Aorta (tissue), 5 donors: ENCODE measurements around the gene GPC5. TPM values are rescaled to one million over a fixed set of nuclear protein-coding genes. Genes with fewer than 3 reads are reported as not detected.

Experiments
- ATAC-seq: fragments of 200-7000 bp; cut with Tn5 transposase; one replicate; pipeline ENCODE4 v1.9.1; 2022; ENCODE audit warnings: moderate library complexity; ENCODE audit not compliant: low FRiP score
- DNase-seq, 2 donors: peaks; one replicate each; pipeline ENCODE4 v3.0.0-alpha.2; 2020
- H3K27ac ChIP-seq, 2 donors: one replicate each; pipeline ENCODE4 v1.5.1; 2013; ENCODE audit warnings: low read length in 2 of 2, mild to moderate bottlenecking in 2 of 2, moderate library complexity in 2 of 2, control low read depth in 1 of 2, inconsistent platforms in 1 of 2, low read depth in 1 of 2
- H3K27me3 ChIP-seq, 2 donors: one replicate each; pipeline ENCODE4 v1.6.1; 2013; ENCODE audit warnings: control low read depth in 1 of 2, low read length in 1 of 2, mild to moderate bottlenecking in 1 of 2, moderate library complexity in 1 of 2; ENCODE audit not compliant: insufficient read depth in 2 of 2, control insufficient read depth in 1 of 2
- H3K36me3 ChIP-seq, 2 donors: one replicate each; pipeline ENCODE4 v1.6.1; 2013; ENCODE audit warnings: control low read depth in 1 of 2, low read length in 1 of 2, mild to moderate bottlenecking in 1 of 2; ENCODE audit not compliant: insufficient read depth in 2 of 2, control insufficient read depth in 1 of 2
- H3K4me1 ChIP-seq, 2 donors: one replicate each; pipeline ENCODE4 v1.6.1; 2013; ENCODE audit warnings: low read length in 2 of 2, control low read depth in 1 of 2, mild to moderate bottlenecking in 1 of 2, moderate library complexity in 1 of 2; ENCODE audit not compliant: insufficient read depth in 2 of 2, control insufficient read depth in 1 of 2
- H3K4me3 ChIP-seq, 2 donors: one replicate each; pipeline ENCODE4 v1.5.1; 2013; ENCODE audit warnings: low read length in 2 of 2, control low read depth in 1 of 2, mild to moderate bottlenecking in 1 of 2
- H3K9me3 ChIP-seq: one replicate; pipeline ENCODE4 v1.6.1; 2013; ENCODE audit warnings: mild to moderate bottlenecking, low read length; ENCODE audit not compliant: control insufficient read depth
- WGBS, 2 donors: extraction: QIAGEN DNeasy Blood & Tissue Kit; methylation state at CpG; one replicate each; pipeline ENCODE4 v1.1.7; 2013; 5-methylcytosine and 5-hydroxymethylcytosine counted together
- intact Hi-C, 2 donors: fragments of 100-400 bp; cut with DNase I; formaldehyde crosslinking; loops; one replicate each; pipeline versions ENCODE4 v1.14.2 to v1.15.0; 2022
- polyA plus RNA-seq, 2 donors: library from polyadenylated mRNA; stranded (reverse); fragments of 200-250 nt; gene quantifications; one replicate each; pipeline ENCODE4 v1.2.3, GENCODE V29; 2013
- total RNA-seq, 2 donors: library from RNA; stranded (reverse); fragmentation: NEBNext Ultra II Directional; extraction: Animal tissue kit (Norgen Biotek cat#: 25700); gene quantifications; one replicate each; pipeline ENCODE4 v1.2.1, GENCODE V29; 2021
- donor health status: healthy with polysubstance abuse.
- donor health status: Bipolar disorder and iron deficiency.
- donor health status: DM: no; HTN: no; CAD: no.
- donor health status: DM: no; HTN: no; CAD: no.
- donor health status: DM: yes; HTN: yes; CAD: no.

The GPC5 gene
- total and polyA plus RNA-seq, 4 donors: 0.97 to 1.5 TPM; not detected in 2

- Histone ChIP-seq H3K27ac (no peak overlapping the region), H3K4me3 (no peak overlapping the region), H3K9me3 (no peaks in the 10 kb centered on the region), H3K36me3 (no peaks in the 10 kb centered on the region), H3K27me3 (no peaks in the 10 kb centered on the region), H3K4me1 (no peaks in the 10 kb centered on the region)
- DNase-seq (no peak), ATAC-seq (no peak)
- 17 to 38% methylated on average over 3 of the region's 3 CpGs for WGBS, 2 donors
- intact Hi-C loops: no loop called here
Measured at GRCh38 chr13:91714855-91715254, 316.4 kb downstream of the GPC5 start.

GRCh38 chr13:91716436-91717065, 318.1 kb downstream of the GPC5 start:
- Histone ChIP-seq H3K36me3 (no peaks in the 10 kb centered on the region), H3K4me1 (no peaks in the 10 kb centered on the region), H3K9me3 (no peaks in the 10 kb centered on the region), H3K27ac (no peak overlapping the region), H3K27me3 (no peaks in the 10 kb centered on the region), H3K4me3 (no peak overlapping the region)
- 77 to 78% methylated on average over 7 of the region's 7 CpGs for WGBS, 2 donors
- DNase-seq: no peak
- intact Hi-C loops: no loop called here
- no peak for ATAC-seq

GRCh38 chr13:91719033-91719432, 320.6 kb downstream of the GPC5 start:
- DNase-seq (no peak), ATAC-seq (no peak)
- H3K27me3 ChIP-seq: no peaks in the 10 kb centered on the region
- no peak overlapping the region for H3K4me3 ChIP-seq
- no peaks in the 10 kb centered on the region for H3K36me3 ChIP-seq
- intact Hi-C loops: no loop called here
- no peak overlapping the region for H3K27ac ChIP-seq
- WGBS, 2 donors: 19% methylated on average over 3 of the region's 3 CpGs
- no peaks in the 10 kb centered on the region for H3K4me1 ChIP-seq
- no peaks in the 10 kb centered on the region for H3K9me3 ChIP-seq

GRCh38 chr13:91721413-91721812, 323.0 kb downstream of the GPC5 start:
- no peaks in the 10 kb centered on the region for H3K9me3 ChIP-seq
- WGBS, 2 donors: 17 to 33% methylated on average over 3 of the region's 3 CpGs
- H3K27ac ChIP-seq: no peak overlapping the region
- H3K4me1 ChIP-seq: no peaks in the 10 kb centered on the region
- no peak for DNase-seq
- H3K27me3 ChIP-seq: no peaks in the 10 kb centered on the region
- H3K4me3 ChIP-seq: no peak overlapping the region
- no peaks in the 10 kb centered on the region for H3K36me3 ChIP-seq
- no peak for ATAC-seq
- intact Hi-C loops: no loop called here

- H3K36me3 ChIP-seq: no peaks in the 10 kb centered on the region
- no peak for DNase-seq
- H3K27ac ChIP-seq: no peak overlapping the region
- intact Hi-C loops: no loop called here
- no peaks in the 10 kb centered on the region for H3K9me3 ChIP-seq
- no peaks in the 10 kb centered on the region for H3K4me1 ChIP-seq
- no peak overlapping the region for H3K4me3 ChIP-seq
- H3K27me3 ChIP-seq: no peaks in the 10 kb centered on the region
- WGBS, 2 donors: 22 to 25% methylated on average over 4 of the region's 4 CpGs
- no peak for ATAC-seq
Measured at GRCh38 chr13:91722267-91722884, 324.0 kb downstream of the GPC5 start.

- Histone ChIP-seq H3K4me3 (no peak overlapping the region), H3K36me3 (no peaks in the 10 kb centered on the region), H3K27ac (no peak overlapping the region), H3K27me3 (no peaks in the 10 kb centered on the region), H3K9me3 (no peaks in the 10 kb centered on the region), H3K4me1 (no peaks in the 10 kb centered on the region)
- 29 to 34% methylated on average over 3 of the region's 3 CpGs for WGBS, 2 donors
- DNase-seq: no peak
- ATAC-seq: no peak
- intact Hi-C loops: no loop called here
Measured at GRCh38 chr13:91724591-91724990, 326.2 kb downstream of the GPC5 start.

GRCh38 chr13:91725646-91726045, 327.2 kb downstream of the GPC5 start:
- Histone ChIP-seq H3K4me1 (no peaks in the 10 kb centered on the region), H3K4me3 (no peak overlapping the region), H3K36me3 (no peaks in the 10 kb centered on the region), H3K9me3 (no peaks in the 10 kb centered on the region), H3K27ac (no peak overlapping the region), H3K27me3 (no peaks in the 10 kb centered on the region)
- no peak for DNase-seq
- intact Hi-C loops: no loop called here
- no peak for ATAC-seq
- WGBS, 2 donors: 64 to 80% methylated on average over 4 of the region's 4 CpGs

GRCh38 chr13:91726671-91727070, 328.2 kb downstream of the GPC5 start:
- intact Hi-C loops: no loop called here
- Histone ChIP-seq H3K9me3 (no peaks in the 10 kb centered on the region), H3K27ac (no peak overlapping the region), H3K27me3 (no peaks in the 10 kb centered on the region), H3K4me3 (no peak overlapping the region), H3K4me1 (no peaks in the 10 kb centered on the region), H3K36me3 (no peaks in the 10 kb centered on the region)
- no peak for DNase-seq
- ATAC-seq: no peak
- 53 to 55% methylated on average over 6 of the region's 6 CpGs for WGBS, 2 donors

- H3K9me3 ChIP-seq: no peaks in the 10 kb centered on the region
- intact Hi-C loops: no loop called here
- DNase-seq: no peak
- no peak overlapping the region for H3K27ac ChIP-seq
- 62 to 63% methylated on average over 1 of the region's 1 CpG for WGBS, 2 donors
- H3K27me3 ChIP-seq: no peaks in the 10 kb centered on the region
- ATAC-seq: no peak
- no peaks in the 10 kb centered on the region for H3K4me1 ChIP-seq
- no peak overlapping the region for H3K4me3 ChIP-seq
- no peaks in the 10 kb centered on the region for H3K36me3 ChIP-seq
Measured at GRCh38 chr13:91729859-91730258, 331.4 kb downstream of the GPC5 start.
